NCI-H446 (cell line): Measurements from ENCODE around the gene TEN1.
A peak's percentile ranks its signal among the peaks of the same experiment; 100 is the strongest.

ENCODE experiments used
- DNase-seq, 2 experiments: peaks; one replicate each; lab custom pipeline; 2025; lab: John Stamatoyannopoulos, UW

TEN1 gene

GRCh38 chr17:75976175-75976848 is 2.7 kb upstream of the TEN1 start:
- DNase-seq: no peak

GRCh38 chr17:75979705-75980187 is 706 bp downstream of the TEN1 start:
- no peak for DNase-seq

- no peak for DNase-seq
Observed at GRCh38 chr17:75980188-75981018, 1.4 kb downstream of the TEN1 start.

GRCh38 chr17:75981019-75981615 is 2.1 kb downstream of the TEN1 start:
- no peak for DNase-seq

GRCh38 chr17:75983501-75984181 is 4.6 kb downstream of the TEN1 start:
- DNase-seq: no peak

GRCh38 chr17:75985986-75986385 is 6.9 kb downstream of the TEN1 start:
- DNase-seq: no peak

- no peak for DNase-seq
Observed at GRCh38 chr17:75987041-75987440, 8.0 kb downstream of the TEN1 start.

- no peak for DNase-seq
Observed at GRCh38 chr17:75991396-75991795, 12.4 kb downstream of the TEN1 start.

GRCh38 chr17:75994802-75995370 is 15.8 kb downstream of the TEN1 start:
- no peak for DNase-seq

GRCh38 chr17:75995385-75995925 is 16.4 kb downstream of the TEN1 start:
- DNase-seq: no peak

GRCh38 chr17:75996665-75997590 is 17.9 kb downstream of the TEN1 start:
- DNase-seq: no peak

- DNase-seq: no peak
Observed at GRCh38 chr17:75998327-75998795, 19.3 kb downstream of the TEN1 start.

GRCh38 chr17:76000016-76000754 is 21.1 kb downstream of the TEN1 start:
- peak in 1 of 2 experiments; percentile 45 for DNase-seq

- no peak for DNase-seq
Observed at GRCh38 chr17:76000755-76001521, 21.9 kb downstream of the TEN1 start, which contains the start of gene CDK3. CDK3 (plus strand) TSS chr17:76000855; CDS start chr17:76001426, 571 bp downstream.

- DNase-seq: no peak
Observed at GRCh38 chr17:76002100-76002499, 23.1 kb downstream of the TEN1 start.

- no peak for DNase-seq
Observed at GRCh38 chr17:76003915-76004314, 24.9 kb downstream of the TEN1 start.

GRCh38 chr17:76004750-76005262 is 25.8 kb downstream of the TEN1 start:
- DNase-seq: no peak
